HG02970 (cell line): ENCODE measurements around the gene LCNL1.
"Not testable (repeated sequence)": the region's sequence is repeated elsewhere in the genome, so short reads cannot be mapped to it uniquely, and the experiment has no call there.

Experiments used
- ATAC-seq: cut with Tn5 transposase; IDR thresholded peaks from one replicate; pipeline ENCODE4 v1.9.1; 2021; ENCODE audit warnings: mild to moderate bottlenecking, moderate library complexity, moderate number of reproducible peaks; ENCODE audit not compliant: unreplicated experiment, low FRiP score

Gene LCNL1

DNA sequence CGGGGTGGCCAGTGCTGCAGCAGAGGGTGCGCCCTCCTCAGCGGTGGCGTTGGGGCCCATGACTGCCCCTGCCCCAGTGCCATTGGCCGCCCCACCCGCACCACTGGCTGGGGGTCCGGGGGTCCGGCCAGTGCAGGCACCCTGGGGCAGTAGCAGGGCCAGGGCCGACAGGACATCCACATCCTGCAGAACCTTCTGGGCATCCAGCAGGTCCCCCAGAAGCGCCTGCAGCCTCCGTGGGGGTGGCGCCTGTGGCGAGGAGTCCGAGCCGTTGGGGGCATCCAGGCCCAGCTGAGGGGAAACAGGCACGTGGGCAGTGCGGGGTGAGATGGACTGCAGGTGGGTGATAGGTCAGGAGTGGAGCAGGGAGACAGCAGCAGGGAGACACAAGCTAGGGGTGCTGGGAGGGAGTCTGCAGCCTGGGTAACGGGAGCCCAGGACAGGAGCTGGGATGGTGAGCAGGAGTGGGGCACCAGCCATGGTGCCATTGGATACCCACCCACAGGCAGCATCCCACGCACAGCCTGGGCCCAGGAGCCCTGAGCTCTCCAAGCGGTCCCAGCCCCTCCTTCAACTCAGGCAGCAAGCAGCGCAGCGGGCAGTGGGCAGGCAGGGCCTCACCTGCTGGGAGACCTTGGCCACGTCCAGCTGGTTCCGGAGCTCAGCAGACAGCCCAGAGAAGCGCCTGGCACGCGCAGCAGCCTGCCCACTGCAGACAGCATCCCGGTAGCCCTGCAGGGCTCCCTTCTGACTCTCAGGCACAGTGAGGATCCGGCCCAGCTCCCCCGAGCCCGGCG is 38.2 kb downstream of the LCNL1 start:
- ATAC-seq: no peak

DNA sequence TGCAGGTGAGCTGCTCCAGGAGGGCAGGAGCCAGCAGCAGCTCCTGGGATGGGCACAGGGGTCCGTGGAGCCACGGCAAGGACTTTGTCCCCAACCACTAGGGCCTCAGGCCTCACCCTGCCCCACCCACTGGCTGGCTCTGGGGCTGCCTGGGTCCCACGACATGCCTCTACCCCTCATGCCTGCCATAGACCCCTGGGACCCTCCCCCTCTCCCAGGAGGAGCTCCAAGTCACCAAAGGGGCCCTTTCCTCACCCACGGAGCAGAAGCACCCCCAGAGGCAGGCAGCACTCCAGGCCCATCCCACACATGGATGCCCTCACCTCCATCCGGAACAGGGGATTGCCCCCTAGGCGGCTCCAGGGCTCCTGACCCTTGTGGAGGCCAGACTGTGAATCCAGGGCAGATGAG is 38.8 kb downstream of the LCNL1 start:
- no peak for ATAC-seq

DNA sequence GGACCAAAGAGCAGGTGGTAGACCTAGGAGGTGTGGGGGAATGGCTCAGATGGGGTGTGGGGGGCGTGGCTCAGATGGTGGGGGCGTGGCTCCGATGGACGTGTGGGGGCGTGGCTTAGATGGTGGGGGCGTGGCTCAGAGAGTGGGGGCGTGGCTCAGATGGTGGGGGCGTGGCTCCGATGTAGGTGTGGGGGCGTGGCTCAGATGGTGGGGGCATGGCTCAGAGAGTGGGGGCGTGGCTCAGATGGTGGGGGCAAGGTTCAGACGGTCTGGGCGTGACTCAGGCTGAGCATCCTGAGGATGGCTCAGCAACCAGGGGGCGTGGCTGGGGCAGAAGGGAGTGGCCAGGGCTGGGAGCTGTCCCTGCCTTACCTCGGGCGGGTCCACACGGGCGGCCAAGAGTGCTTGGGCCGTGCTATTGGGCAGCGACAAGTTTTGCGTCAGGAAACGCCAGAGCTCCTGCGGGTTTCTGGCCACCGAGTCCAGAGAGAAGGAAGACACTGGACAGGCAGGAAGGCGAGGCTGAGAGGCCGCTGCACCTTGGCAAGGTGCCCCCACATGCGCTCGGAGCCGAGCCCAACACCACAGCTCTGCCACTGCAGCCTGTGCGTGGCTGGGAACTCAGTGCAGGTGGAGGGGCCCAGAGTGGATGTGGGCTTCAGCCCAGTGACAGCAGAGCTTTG is 39.3 kb downstream of the LCNL1 start:
- no peak for ATAC-seq

DNA sequence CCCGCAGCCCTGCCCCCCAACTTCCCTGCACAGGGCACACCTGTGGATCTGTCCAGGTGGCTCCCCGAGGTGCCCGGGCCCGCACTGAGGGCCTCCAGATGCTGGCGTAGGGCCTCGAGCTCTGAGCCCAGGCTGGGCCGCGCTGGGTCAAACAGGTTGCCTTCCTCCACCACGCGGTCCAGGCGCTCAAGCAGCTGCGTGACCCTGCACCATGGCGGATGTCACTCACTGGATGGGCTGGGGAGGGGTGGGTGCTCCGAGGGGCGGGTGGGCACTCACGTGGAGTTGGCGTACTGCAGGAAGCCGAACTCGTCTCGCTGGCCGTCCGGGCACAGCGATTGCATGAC is 39.8 kb downstream of the LCNL1 start:
- no peak for ATAC-seq

DNA sequence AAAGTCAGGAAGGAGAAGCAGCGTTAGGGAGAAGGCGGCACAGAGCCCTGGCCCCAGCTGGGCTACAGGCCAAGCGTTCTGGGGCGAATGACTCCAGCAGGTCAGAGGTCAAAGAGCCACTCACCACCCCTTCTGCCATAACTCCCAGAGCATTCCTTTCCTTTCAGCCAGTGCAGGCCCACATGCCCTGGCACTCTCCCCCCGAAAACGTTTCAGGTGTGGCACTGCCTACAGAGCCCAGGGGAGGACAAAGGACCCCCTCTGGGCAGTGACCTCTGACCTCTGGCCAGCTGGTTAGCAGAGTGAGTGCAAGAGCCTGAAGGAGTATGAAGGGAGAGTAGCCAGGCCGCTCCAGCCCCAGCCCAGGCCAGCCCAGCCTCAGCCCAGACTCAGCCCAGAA is 40.4 kb downstream of the LCNL1 start:
- no peak for ATAC-seq

DNA sequence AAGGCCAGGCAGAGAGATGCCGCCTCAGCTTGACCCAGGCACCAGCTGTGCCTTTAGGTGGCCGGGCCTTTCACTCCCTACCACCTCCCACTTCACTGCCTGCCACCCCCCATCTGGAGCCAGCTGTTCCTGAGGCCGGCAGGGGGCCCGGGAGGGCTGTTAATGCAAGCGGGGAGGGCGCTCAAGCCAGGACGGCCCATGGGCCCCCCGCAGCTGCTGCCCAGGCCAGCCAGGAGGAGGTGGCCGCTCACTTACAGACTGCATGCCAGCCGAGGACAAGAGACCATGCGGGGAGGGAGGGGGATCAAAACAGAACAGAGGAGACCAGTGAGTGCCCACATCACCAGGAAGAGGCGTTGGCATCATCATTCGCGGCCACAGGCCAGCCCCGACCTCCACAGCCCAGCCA is 40.8 kb downstream of the LCNL1 start:
- ATAC-seq: no peak

DNA sequence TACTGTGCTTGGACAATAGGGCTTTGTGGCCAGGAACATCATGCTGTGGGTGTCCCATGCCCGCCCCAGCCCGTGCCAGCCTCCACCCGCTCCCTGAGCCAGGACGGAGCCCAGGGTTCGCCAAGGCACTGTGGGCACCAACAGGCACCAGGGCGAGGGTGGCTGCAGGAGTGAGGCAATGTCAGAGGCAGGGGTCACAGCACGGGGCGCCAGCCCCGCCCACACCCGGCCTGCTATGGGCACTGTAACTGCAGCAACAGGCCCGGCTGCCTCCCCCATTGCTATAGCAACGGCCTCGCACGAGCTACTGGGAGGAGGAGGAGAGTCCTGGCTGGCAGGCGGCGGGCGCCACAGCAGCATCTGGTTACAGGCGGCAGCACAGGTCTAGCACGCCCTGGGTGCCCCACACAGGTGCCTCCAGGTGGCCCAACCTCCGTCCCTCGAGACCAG is 42.7 kb downstream of the LCNL1 start:
- no peak for ATAC-seq

DNA sequence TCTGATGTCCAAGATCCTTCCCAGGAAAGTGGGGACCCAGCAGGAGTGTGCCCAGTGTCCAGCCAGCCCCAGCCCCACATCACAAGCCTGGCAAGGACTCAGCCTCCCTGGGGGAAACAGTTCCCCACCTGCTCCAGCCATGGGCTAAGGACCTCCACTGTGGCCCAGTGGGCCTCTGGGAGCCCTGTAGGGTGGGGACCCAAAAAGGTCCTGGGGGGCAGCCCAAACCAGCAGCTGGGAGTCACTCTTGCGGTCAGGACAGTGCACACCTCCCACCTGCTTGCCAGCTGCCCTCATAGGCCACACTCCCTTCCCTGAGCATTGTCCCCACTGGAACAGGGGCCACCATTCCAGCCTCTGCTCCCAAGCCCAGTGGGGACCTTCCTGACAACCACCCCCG is 43.6 kb downstream of the LCNL1 start:
- no peak for ATAC-seq

DNA sequence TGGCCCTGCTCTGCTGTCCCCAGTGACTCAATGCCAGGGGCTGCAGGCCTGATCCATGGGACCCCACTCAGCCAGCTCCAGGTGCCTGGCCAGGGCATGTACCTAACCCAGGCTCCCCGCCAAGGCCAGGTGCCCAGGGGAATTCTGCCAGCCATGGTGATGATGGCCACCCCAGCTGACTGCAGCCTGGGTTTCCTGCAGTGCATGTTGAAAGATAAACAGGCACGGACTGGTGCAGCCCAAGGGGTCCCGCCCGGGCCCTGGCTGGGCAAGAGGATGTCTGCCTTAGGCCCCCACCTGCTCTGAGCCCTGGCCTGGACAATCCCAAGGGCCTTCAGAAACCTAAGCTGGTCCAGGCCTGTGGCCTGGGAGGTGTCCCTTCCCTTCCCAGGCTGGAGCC is 44.0 kb downstream of the LCNL1 start:
- ATAC-seq: no peak

DNA sequence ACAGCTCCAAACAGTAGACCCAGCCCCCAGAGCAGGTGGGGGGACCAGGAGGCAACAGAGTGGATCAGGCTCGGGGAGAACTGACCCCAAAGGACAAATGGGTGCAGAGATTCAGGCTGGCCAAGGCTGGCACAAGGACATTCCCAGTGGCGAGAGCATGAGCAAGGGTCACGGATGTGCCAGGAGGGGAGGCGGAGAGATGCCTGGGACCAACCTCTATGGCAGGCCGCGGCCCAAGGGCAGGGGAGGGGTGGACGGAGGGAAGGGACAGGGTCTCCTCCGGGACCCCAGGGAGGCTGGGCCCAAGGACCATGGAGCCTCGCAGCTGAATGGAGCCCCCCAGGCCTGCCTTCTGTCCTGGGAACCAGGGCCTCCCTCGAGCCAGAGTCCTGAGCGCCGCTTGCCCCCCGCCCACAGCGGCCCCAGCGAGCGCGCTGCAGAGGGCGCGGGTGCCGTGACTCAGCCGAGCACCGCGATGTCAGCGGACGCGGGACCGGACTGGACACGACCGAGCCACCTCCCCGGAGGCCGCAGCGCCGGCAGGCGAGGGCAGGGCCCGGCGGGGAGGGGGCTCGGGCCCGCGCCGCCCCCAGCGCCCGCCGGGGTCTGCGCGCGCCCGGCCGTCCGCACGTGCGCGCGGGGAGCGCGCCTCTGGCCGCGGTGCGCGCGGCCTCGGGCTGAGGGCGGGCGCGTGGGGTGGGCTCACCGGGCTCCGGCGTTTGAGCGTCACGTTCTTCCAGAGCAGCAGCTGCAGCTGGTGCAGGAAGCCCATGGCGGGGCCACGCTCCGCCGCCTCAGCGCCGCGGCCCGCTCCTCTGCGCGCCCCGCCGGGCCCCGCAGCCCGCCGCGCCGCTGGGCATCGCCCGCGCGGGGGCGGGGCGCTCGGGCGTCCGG is 44.8 kb downstream of the LCNL1 start, which contains the start of gene ABCA2:
Gene ABCA2 (minus strand): TSS at position 869 of the 894 bp plus-strand sequence. CDS start 97 bp downstream, at position 772.
- ATAC-seq: no peak

DNA sequence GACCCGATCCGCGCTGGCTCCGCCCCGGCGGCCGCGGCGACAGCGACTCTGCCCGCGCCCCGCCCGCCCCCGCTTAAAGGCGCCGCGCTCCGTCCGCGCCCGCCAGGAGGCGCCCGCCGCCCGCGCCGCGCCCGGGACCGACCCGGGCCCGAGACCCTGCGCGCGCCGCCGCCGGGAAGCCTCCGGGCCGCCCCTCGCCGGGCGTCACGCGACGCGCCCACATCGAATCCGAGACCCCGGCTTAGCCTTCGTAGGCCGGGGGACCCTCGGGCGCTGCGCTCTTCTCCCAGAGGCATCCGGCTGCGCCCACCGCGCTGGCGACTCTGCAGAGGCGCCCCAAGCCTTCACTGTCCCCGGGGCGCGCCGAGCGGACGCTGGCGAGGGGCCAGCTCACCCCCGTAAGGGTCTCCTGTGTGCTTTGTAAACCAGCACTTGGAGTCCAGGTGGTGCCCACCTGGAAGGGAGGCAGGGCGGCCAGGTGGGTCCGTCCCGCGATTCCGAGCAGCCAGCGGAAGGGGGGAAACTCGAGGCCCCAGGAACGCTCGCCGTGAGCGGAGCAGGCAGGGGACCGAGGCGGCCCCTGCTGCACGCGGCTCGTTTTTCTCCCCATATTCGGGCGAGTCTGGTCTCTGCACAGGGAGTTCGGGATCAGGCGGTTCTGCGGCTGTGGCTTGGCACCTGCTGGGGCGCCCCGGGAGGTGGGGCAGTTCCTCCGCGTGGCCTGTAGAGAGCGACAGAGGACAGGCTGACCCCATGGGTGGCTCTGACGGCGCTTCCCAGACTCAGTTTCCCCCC is 45.7 kb downstream of the LCNL1 start:
- no peak for ATAC-seq

DNA sequence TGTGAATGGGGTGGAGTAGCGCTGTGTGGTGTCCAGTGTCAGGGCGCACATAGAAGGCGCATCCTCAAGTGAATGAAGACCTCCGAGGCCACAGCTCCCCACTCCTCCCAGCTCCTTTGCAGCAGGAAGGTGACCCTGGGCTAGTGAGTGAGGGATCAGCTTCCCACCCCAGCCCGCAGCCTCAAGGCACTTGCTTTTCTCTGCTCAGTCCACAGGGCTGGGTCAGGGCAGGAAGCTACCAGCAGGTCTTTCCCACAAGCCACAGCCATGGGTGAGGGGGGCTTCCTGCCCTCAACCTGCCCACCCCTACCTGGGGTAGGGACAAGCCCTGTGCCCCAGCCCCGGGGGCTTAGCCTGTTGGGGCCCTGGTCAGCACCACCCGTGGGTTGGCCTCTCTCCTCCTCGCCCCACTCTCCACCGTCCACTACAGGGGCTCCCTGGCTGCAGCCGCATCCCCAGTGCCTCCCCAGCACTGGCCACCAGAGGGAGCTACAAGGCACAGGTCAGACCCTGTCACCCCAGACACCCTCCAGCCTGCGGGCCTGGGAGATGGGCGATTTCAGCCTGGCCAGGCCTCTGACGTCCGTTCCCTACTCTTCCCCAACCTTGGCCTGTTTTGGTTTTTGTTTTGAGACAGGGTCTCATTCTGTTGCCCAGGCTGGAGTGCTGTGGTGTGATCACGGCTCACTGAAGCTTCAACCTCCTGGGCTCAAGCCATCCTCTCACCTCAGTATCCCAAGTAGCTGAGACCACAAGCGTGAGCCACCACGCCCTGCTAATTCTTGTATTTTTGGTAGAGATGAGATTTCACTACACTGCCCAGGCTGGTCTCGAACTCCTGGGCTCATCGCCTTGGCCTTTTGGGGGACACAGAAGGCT is 46.5 kb downstream of the LCNL1 start:
- no peak for ATAC-seq

DNA sequence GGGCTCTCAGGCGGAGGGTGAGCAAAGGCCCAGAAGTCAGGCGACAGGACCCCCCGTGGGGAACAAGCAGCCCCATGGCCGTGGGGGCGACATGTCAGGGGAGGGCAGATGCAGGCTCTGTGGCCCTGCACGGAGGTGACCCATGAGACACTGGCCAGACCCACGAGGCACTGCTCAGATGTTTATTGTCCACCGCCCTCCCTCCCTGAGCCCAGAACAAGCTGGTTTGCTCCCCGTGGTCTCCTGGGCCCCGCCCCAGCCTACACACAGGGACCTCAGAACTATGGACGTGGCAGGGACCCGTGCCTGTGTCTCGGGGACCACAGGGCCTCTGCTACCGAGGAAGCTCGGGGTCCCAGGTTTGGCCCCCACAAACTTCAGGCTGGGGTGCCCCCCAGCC is 47.2 kb downstream of the LCNL1 start:
- ATAC-seq: no peak

DNA sequence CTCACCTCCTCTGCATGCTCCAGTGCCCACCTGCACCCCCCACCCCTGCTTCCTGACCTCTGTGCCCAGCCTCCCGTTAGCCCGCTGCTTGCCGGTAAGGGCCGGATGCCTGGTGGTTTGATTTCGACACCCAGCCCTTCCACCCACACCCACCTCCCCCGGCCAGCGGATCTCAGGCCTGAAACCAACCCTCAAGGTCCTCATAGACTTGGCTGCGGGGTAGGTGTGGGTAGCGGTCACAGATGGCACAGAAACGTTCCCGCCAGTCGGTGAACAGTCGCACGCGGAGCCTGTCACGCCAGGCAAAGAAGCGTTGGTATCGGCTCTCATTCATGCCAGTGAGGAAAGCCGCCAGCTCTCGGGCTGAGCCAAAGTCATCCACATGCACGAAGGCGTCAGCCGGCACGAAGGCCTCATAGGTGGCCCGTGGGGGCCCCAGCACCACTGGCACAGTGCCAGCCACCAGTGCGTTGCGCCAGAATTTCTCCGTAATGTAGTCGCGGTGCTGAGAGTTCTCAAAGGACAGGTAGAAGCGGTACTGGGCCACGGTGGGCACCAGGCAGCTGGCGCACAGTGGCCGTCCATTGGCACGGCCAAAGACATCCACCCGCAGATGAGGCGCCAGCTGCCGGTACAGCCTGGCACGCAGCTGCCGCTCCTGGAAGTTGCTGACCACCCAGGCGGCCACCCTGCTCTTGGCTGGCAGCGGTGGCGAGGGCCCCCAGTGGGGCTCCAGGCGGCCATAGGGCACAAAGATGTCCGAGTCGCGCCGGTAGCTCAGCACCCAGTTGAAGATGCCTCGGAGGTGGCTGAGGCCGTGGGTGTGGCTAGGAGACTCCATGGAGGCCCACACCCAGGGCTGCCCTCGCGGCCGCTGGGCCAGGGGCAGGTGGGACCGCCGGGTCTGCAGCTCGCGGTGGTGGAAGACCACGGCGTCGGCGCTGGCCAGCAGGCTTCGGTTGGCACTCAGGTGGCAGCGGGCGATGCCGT is 48.0 kb downstream of the LCNL1 start:
- ATAC-seq: no peak

DNA sequence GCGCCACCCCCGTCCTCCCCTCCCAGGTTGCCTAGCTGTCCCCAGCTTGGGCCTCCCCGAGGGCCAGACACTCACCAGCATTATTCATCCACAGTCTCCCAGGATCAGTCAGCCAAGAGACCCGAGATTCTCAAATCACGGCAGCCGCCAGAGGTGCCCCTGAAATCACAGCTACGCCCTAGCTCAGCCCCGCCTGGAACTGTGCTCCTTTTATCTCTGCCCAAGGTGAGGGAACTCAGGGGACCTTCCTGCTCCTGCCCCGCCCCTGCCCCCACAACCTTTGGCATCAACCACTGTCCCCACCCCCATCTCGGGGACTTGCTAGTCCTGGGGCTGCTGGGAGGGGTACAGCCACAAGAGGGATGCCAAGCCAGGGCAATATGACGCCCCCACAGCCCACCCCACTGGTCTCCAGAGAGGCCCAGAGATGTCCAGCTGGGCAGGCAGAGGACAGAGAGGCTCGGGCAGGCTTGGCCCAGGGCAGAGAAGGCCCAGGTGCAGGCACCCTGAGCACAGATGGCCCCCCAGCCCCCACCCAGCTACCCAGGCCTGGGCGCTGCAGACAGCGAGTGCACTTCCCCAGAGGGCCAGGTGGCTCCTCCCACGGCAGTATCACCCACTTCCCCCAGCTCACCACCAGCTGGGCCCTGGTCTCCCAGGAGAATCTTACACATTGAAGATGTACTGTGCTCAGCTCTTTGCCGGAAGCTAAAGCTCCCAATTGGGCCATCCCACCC is 49.3 kb downstream of the LCNL1 start, which contains the start of gene FUT7:
Gene FUT7 (minus strand): TSS at position 185 of the 737 bp plus-strand sequence. CDS start 97 bp downstream, at position 88.
- ATAC-seq: no peak

DNA sequence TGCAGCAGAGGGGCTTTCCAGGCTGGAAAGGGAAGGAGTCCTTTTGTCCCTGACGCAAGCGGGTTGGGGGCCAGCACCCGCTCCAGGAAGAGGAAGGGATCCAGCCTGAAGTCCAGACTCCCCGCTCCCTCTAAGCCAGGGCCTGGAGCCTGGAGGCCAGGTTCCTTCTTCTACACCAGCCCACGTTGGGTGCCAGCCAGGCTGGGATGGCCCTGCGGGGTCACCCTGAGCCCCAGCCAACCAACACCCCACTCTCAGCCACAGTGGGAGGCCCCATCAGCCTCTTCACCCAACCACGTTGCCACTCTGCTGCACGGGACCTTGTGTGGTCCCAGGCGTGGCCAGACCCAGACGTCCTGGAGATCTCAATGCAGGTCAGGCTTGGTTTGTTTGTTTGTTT is 50.1 kb downstream of the LCNL1 start:
- ATAC-seq: no peak

DNA sequence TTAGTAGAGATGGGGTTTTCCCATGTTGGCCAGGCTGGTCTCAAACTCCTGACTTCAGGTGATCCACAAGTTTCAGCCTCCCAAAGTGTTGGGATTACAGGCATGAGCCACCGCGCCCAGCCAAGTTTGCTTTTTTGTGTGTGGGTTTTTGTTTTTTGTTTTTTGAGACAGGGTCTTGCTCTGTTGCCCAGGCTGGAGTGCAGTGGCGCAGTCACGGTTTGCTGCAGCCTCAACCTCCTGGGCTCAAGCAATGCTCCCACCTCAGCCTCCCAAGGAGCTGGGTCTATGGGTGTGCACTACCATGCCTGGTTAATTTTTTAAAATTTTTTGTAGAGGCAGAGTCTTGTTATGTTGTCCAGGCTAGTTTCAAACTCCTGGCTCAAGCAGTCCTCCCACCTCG is 50.7 kb downstream of the LCNL1 start:
- not testable (repeated sequence) for ATAC-seq
